ENCODE results near the gene GIPC2.
"Not testable (repeated sequence)": the region's sequence is repeated elsewhere in the genome, so short reads cannot be mapped to it uniquely, and the experiment has no call there.

The GIPC2 gene

GRCh38 chr1:78095593-78095992, 49.8 kb downstream of the GIPC2 start:
- no peak for DNase-seq (ENCODE audit: low read depth in 2 of 2)

- no peak for DNase-seq (ENCODE audit: low read depth in 2 of 2)
Measured at GRCh38 chr1:78096017-78096416, 50.3 kb downstream of the GIPC2 start.

- no peak for DNase-seq (ENCODE audit: low read depth in 2 of 2)
Measured at GRCh38 chr1:78096976-78097375, 51.2 kb downstream of the GIPC2 start.

GRCh38 chr1:78101051-78101450, 55.3 kb downstream of the GIPC2 start:
- DNase-seq (ENCODE audit: low read depth in 2 of 2) = no peak

GRCh38 chr1:78101514-78101913, 55.7 kb downstream of the GIPC2 start:
- no peak for DNase-seq (ENCODE audit: low read depth in 2 of 2)

GRCh38 chr1:78102082-78102481, 56.3 kb downstream of the GIPC2 start:
- DNase-seq (ENCODE audit: low read depth in 2 of 2) = no peak

- no peak for DNase-seq (ENCODE audit: low read depth in 2 of 2)
Measured at GRCh38 chr1:78102916-78103315, 57.1 kb downstream of the GIPC2 start.

- DNase-seq (ENCODE audit: low read depth in 2 of 2) = no peak
Measured at GRCh38 chr1:78104322-78104721, 58.6 kb downstream of the GIPC2 start.

- not testable (repeated sequence) for DNase-seq (ENCODE audit: low read depth in 2 of 2)
Measured at GRCh38 chr1:78109659-78110058, 63.9 kb downstream of the GIPC2 start.

GRCh38 chr1:78113156-78113916, 67.6 kb downstream of the GIPC2 start:
- DNase-seq (ENCODE audit: low read depth in 2 of 2) = no peak

GRCh38 chr1:78114034-78114956, 68.5 kb downstream of the GIPC2 start:
- peak; percentile 15 to 35 for DNase-seq (ENCODE audit: low read depth in 2 of 2)

- DNase-seq (ENCODE audit: low read depth in 2 of 2) = not testable (repeated sequence)
Measured at GRCh38 chr1:78120485-78120884, 74.7 kb downstream of the GIPC2 start.

- DNase-seq (ENCODE audit: low read depth in 2 of 2) = no peak
Measured at GRCh38 chr1:78121710-78122109, 75.9 kb downstream of the GIPC2 start.

- DNase-seq (ENCODE audit: low read depth in 2 of 2) = no peak
Measured at GRCh38 chr1:78122389-78122788, 76.6 kb downstream of the GIPC2 start.

- no peak for DNase-seq (ENCODE audit: low read depth in 2 of 2)
Measured at GRCh38 chr1:78126506-78126905, 80.7 kb downstream of the GIPC2 start.

GRCh38 chr1:78132174-78132947, 86.6 kb downstream of the GIPC2 start:
- DNase-seq (ENCODE audit: low read depth in 2 of 2) = no peak

- no peak for DNase-seq (ENCODE audit: low read depth in 2 of 2)
Measured at GRCh38 chr1:78132948-78133322, 87.2 kb downstream of the GIPC2 start.

- DNase-seq (ENCODE audit: low read depth in 2 of 2) = no peak
Measured at GRCh38 chr1:78136680-78137079, 90.9 kb downstream of the GIPC2 start.

- DNase-seq (ENCODE audit: low read depth in 2 of 2) = no peak
Measured at GRCh38 chr1:78141531-78142231, 95.9 kb downstream of the GIPC2 start.

- no peak for DNase-seq (ENCODE audit: low read depth in 2 of 2)
Measured at GRCh38 chr1:78142736-78143135, 97.0 kb downstream of the GIPC2 start.

GRCh38 chr1:78143152-78143551, 97.4 kb downstream of the GIPC2 start:
- no peak for DNase-seq (ENCODE audit: low read depth in 2 of 2)

GRCh38 chr1:78143673-78144072, 97.9 kb downstream of the GIPC2 start:
- DNase-seq (ENCODE audit: low read depth in 2 of 2) = no peak
